ENCODE data around the gene LAMB3. TPM values are rescaled to one million over a fixed set of nuclear protein-coding genes. Genes with fewer than 3 reads are reported as not detected.

Gene LAMB3
- total RNA-seq, 1 experiment from 2014 or later: 0.28 TPM

- Histone ChIP-seq H2BK15ac (ENCODE audit: low read depth, low read length) (no peak overlapping the region), H3K23me2 (ENCODE audit: insufficient read length, low read depth, low read length, poor library complexity, severe bottlenecking) (no peaks in the 10 kb centered on the region), H2AFZ (ENCODE audit: low read length) (no peak overlapping the region), H3K14ac (ENCODE audit: insufficient read depth, low read length) (no peak overlapping the region), H3K79me1 (ENCODE audit: insufficient read depth, low read depth, low read length, poor library complexity, severe bottlenecking) (no peaks in the 10 kb centered on the region), H3K23ac (ENCODE audit: insufficient read length, low read depth, low read length) (no peak overlapping the region), H3K56ac (ENCODE audit: insufficient read length, low read depth, low read length) (no peak overlapping the region), H4K8ac (replicated peaks; ENCODE audit: insufficient read length, low read depth, low read length) (no peak overlapping the region), H3K27me3 (ENCODE audit: insufficient read depth, low read length) (no peaks in the 10 kb centered on the region), H3K9ac (ENCODE audit: extremely low read depth, insufficient read length, low read length) (no peak overlapping the region), H3T11ph (ENCODE audit: low read length) (no peak overlapping the region), H3K4me2 (ENCODE audit: insufficient read depth, insufficient read length, low read length) (no peak overlapping the region), H3K27ac (ENCODE audit: insufficient read length, low read depth, low read length) (no peak overlapping the region), H4K5ac (ENCODE audit: insufficient read length, low read depth, low read length) (no peak overlapping the region), H4K91ac (ENCODE audit: insufficient read length, low read depth, low read length) (no peak overlapping the region), H2AK5ac (ENCODE audit: insufficient read length, low read length) (no peak overlapping the region), H3K18ac (ENCODE audit: insufficient read length, low read depth, low read length) (no peak overlapping the region), H2BK120ac (ENCODE audit: low read depth, low read length, poor library complexity, severe bottlenecking) (no peak overlapping the region), H3K4me1 (ENCODE audit: insufficient read depth, low read length) (no peaks in the 10 kb centered on the region; the same call in 1 of the 2 replicates), H2BK5ac (ENCODE audit: insufficient read length, low read length) (no peak overlapping the region), H3K4ac (ENCODE audit: low read depth, low read length) (no peak overlapping the region), H2BK20ac (ENCODE audit: low read depth, low read length, poor library complexity, severe bottlenecking) (no peak overlapping the region), H3K79me2 (ENCODE audit: insufficient read depth, low read length) (no peaks in the 10 kb centered on the region), H4K20me1 (ENCODE audit: control insufficient read depth, insufficient read depth, insufficient read length) (no peaks in the 10 kb centered on the region), H3K9me3 (ENCODE audit: control insufficient read depth, low read depth, low read length) (no peaks in the 10 kb centered on the region), H2BK12ac (ENCODE audit: insufficient read length, low read depth, low read length) (no peak overlapping the region)
- Mint-ChIP-seq H3K9me3 (no peaks in the 10 kb centered on the region), H3K36me3 (ENCODE audit: insufficient read depth in 1 of 3, low read depth in 3 of 3) (no peaks in the 10 kb centered on the region), H3K4me3 (no peak overlapping the region), H3K27me3 (ENCODE audit: low read depth) (peaks cover 8% of the 10 kb centered on the region), H3K27ac (no peak overlapping the region), H3K4me1 (peaks cover 34% of the 10 kb centered on the region in 2 experiments)
- no peak for TF ChIP-seq CTCF (conservative IDR thresholded peaks at IDR 0.05)
- WGBS (ENCODE audit: extremely low coverage, insufficient read length, low lambda C conversion rate): no CpG with 5 or more reads among the region's 11 CpGs
- no peak for DNase-seq
Observed at GRCh38 chr1:209629621-209630382, 22.4 kb downstream of the LAMB3 start.
